Nephron progenitor cell (in vitro differentiated cells): ENCODE data around the gene NR3C1.

Experiments
- DNase-seq: peaks from one replicate; pipeline ENCODE4 v3.0.0; 2021
- H3K27ac Mint-ChIP-seq: 2 replicates; pipeline ENCODE4 v1.8.0; 2021; ENCODE audit warnings: mild to moderate bottlenecking, moderate library complexity, mixed read lengths
- H3K27me3 Mint-ChIP-seq: 2 replicates; pipeline ENCODE4 v1.8.0; 2021; ENCODE audit warnings: mild to moderate bottlenecking, low read depth, mixed read lengths; ENCODE audit not compliant: poor library complexity
- H3K36me3 Mint-ChIP-seq: 2 replicates; pipeline ENCODE4 v1.8.0; 2021; ENCODE audit warnings: low read depth, mixed read lengths
- H3K4me1 Mint-ChIP-seq: 2 replicates; pipeline ENCODE4 v1.8.0; 2021; ENCODE audit warnings: mixed read lengths
- H3K4me3 Mint-ChIP-seq: 2 replicates; pipeline ENCODE4 v1.8.0; 2021; ENCODE audit warnings: mild to moderate bottlenecking, moderate library complexity, mixed read lengths
- H3K9me3 Mint-ChIP-seq: 2 replicates; pipeline ENCODE4 v1.8.0; 2021; ENCODE audit warnings: mild to moderate bottlenecking, moderate library complexity, mixed read lengths
- CTCF ChIP-seq: fragments of 200-600 bp; sonication (generic); IDR thresholded peaks from 2 replicates; pipeline ENCODE4 v1.5.0; 2021; ENCODE audit warnings: antibody characterized with exemption

The NR3C1 gene

DNA sequence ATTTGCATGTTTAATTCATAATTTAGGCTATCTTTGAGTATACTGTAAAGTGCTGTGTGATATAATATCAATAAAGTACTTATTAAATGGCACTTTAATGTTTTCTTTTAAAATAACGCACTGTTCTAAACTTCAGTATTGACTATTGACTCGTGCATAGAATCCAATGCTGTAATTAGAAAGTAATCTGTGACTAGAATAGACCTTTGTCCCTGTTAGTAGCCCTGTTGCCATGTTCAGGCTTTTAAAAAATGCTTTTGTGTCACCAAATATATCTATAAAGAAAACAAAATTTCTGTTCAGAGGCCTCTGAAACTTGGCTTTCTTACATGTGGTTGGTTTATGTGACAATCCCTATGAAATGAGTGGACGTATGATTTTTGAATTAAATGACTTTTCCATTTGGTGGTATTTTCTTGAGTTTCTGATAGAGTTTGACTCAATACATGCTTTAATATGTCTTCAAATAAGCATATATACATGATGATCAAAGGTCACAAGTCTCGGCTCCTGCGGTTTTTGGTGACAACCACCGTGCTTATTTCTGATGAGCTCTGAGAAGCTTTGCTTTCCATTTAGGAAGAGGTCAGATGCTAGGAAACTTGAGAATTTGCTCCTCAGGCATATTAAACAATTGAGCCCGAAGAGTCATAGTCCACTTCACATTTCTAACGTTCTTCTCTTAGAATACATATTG is 174.7 kb downstream of the NR3C1 start:
- no peaks in the 10 kb centered on the region for H3K27me3 Mint-ChIP-seq
- no peak for TF ChIP-seq CTCF
- H3K4me1 Mint-ChIP-seq: peaks cover 28% of the 10 kb centered on the region
- no peak overlapping the region for H3K4me3 Mint-ChIP-seq
- DNase-seq: no peak
- no peaks in the 10 kb centered on the region for H3K36me3 Mint-ChIP-seq
- H3K9me3 Mint-ChIP-seq: no peaks in the 10 kb centered on the region
- H3K27ac Mint-ChIP-seq: no peak overlapping the region
